ENCODE results near the gene FHIP1B.

FHIP1B gene

DNA sequence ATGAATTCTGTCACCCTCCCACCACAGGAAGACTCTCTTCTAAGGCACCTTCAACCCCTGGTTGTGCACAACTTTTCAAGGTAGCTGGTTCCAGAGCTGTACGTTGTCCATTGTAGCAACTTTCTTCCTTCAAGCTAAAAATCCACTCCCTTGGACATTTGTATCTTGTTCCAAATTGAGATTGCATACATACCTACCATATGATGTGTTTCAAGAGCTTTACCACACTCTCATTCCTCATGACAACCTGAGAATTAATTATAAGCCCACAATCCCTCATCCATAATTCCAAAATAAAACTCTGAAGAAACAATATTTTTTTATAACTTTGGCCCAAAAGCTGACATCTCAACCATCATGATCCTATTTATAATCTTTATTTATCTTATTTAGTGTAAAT is 32.4 kb downstream of the FHIP1B start:
- DNase-seq (ENCODE audit: low read depth in 1 of 2, low spot score in 1 of 2) = no peak

GRCh38 chr11:6201481-6201880 is 33.0 kb downstream of the FHIP1B start:
- DNase-seq (ENCODE audit: low read depth in 1 of 2, low spot score in 1 of 2) = no peak

DNA sequence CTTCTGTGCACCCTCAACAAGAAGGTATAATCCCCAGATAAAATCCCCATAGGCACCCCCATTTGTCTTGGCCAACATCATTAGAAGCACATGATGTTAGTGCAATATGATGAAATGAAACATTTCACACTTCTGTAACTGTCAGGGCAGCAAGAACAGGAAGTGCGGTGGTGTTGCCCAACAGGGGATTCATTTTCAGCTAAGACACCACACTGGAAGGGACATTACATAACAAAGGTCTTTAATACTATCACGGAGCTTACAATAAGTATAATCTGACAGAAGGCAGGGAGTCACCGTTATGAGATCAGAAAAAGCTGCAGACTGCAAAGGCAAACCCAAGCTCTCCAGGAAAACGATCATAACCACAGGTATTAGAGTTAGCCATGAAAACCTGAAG is 33.5 kb downstream of the FHIP1B start:
- DNase-seq (ENCODE audit: low read depth in 1 of 2, low spot score in 1 of 2) = no peak

- no peak for DNase-seq (ENCODE audit: low read depth in 1 of 2, low spot score in 1 of 2)
Observed at GRCh38 chr11:6199174-6199810, 35.1 kb downstream of the FHIP1B start, which contains the start of gene OR52W1. Gene OR52W1 (plus strand): TSS chr11:6199224. CDS start chr11:6199224, 0 bp downstream.

- no peak for DNase-seq (ENCODE audit: low read depth in 1 of 2, low spot score in 1 of 2)
Observed at GRCh38 chr11:6197466-6198200, 36.8 kb downstream of the FHIP1B start.

DNA sequence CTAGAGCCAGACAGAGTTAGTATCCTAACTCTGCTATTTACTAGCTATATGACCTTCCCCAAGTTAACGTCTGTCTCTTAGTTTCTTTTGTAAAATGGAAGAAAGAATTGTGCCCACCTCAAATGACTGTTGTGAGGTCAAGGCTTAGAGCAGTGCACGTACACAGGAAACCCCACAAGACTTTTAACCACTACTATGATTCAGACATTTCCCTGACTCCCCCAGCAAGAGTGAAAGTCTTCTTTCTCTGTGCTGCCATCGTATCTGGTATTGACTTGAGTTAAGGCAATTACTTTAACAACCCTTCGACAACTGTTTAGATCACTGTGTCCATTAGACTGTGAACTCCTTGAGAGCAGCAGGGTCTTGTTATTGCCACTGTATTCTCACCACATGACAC is 38.0 kb downstream of the FHIP1B start:
- DNase-seq (ENCODE audit: low read depth in 1 of 2, low spot score in 1 of 2) = no peak

DNA sequence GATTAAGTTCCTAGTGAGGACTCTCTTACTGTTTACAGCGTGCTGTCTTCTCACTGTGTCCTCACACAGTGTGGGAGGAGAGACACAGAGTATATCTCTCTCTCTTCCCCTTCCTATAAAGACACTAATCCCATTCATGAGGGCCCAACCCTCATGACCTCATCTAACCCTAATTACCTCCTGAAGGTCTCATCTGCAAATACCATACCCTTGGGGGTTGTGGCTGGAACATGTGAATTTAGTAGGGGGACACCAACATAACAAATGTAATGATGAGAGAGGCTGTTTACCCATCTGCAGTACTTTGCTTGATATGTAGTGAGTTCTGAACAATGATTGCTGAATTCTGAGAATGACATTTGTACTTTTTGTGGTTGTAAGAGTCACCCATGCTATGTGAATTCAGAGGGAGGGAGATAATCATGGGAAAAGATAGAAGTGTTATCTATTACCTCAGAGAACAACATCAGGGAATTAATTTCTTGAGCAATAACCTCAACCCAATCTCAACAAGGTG is 40.3 kb downstream of the FHIP1B start:
- no peak for DNase-seq (ENCODE audit: low read depth in 1 of 2, low spot score in 1 of 2)

DNA sequence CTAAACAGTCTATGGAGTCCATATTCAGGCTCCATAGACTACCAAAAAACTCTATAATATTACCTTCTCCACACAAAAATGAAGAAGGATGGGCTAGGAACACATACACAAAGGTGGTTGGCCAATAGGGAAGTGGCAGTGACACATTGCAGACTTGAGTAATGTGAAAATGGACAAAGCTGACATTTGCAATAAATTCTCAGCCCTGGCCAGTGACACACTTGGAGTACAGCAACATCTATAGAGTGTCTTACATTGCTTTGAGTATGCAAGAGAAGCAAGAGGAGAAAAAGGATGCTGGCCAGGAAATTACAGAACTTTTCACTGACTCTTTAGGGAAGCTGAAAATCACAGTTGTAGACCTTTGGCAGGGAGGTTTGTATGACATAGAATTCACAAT is 42.7 kb downstream of the FHIP1B start:
- DNase-seq (ENCODE audit: low read depth in 1 of 2, low spot score in 1 of 2) = no peak

DNA sequence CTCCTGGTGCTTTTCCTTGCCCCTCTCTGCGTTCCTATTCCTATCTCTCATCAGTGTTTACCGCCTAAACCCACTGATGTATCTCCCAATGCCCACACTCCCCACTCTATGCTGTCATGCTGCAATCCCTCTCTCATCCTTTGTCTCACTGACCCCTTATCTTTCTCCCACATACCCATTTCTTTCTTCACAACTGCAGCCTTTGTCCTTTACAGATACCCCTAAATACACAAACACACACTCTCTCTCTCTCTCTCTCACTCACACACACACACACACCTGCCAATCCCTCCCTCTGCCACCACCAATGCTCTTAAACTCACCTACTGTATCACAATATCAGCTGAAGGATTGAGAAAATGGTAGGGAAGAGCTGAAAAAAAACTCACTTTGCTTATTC is 59.0 kb downstream of the FHIP1B start:
- DNase-seq (ENCODE audit: low read depth in 1 of 2, low spot score in 1 of 2) = no peak

DNA sequence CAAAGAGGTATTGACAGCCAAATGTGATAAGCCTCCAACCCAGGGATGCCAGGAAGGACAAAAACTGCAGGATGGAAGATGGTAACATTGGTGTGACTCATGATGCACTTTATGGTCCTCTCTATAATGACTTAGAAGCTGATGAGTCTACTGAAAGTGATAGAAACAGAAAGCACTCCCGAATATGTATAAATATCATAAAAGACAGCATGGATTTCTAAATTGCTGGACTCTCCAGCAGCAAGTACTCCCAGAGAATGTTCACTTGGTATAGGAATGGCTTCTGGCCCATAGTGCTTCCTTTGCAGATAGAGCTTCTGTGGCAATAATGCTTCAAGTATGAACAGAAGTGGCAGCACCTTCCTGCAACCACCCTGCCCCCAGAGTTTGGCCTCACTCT is 64.2 kb downstream of the FHIP1B start, which contains the start of gene OR52B2:
Gene OR52B2, minus strand, starts transcription at position 101 of the 400 bp plus-strand sequence. Its CDS starts 0 bp downstream, at position 101.
- DNase-seq (ENCODE audit: low read depth in 1 of 2, low spot score in 1 of 2) = no peak
